HL-60/S4 treated with phorbol 12-myristate 13-acetate at 8.2 ng/mL for 4 days and 3 days (cell line): ENCODE measurements around the gene PPFIBP2.

Experiments
- in situ Hi-C: fragments of 300-500 bp; cut with MboI; formaldehyde crosslinking; loops from 2 replicates; pipeline ENCODE4 v1.15.0; 2022; ENCODE audit warnings: low sequenced_read_pairs

The PPFIBP2 gene

GRCh38 chr11:7575841-7576725, 62.3 kb downstream of the PPFIBP2 start:
- in situ Hi-C loops, result no loop called here

- in situ Hi-C loops, result no loop called here
Observed at GRCh38 chr11:7576726-7577290, 63.0 kb downstream of the PPFIBP2 start.

GRCh38 chr11:7577291-7578190, 63.7 kb downstream of the PPFIBP2 start:
- in situ Hi-C loops, result no loop called here

GRCh38 chr11:7578276-7578955, 64.6 kb downstream of the PPFIBP2 start:
- in situ Hi-C loops, result no loop called here

- in situ Hi-C loops, result no loop called here
Observed at GRCh38 chr11:7579361-7579791, 65.6 kb downstream of the PPFIBP2 start.

- in situ Hi-C loops, result no loop called here
Observed at GRCh38 chr11:7581021-7581590, 67.3 kb downstream of the PPFIBP2 start.

- in situ Hi-C loops, result no loop called here
Observed at GRCh38 chr11:7582338-7582985, 68.7 kb downstream of the PPFIBP2 start.

- in situ Hi-C loops, result no loop called here
Observed at GRCh38 chr11:7583248-7583647, 69.4 kb downstream of the PPFIBP2 start.

GRCh38 chr11:7584910-7585309, 71.1 kb downstream of the PPFIBP2 start:
- in situ Hi-C loops, result no loop called here

- in situ Hi-C loops, result no loop called here
Observed at GRCh38 chr11:7585816-7586215, 72.0 kb downstream of the PPFIBP2 start.

- in situ Hi-C loops, result no loop called here
Observed at GRCh38 chr11:7586376-7586775, 72.6 kb downstream of the PPFIBP2 start.

- in situ Hi-C loops, result no loop called here
Observed at GRCh38 chr11:7587712-7588111, 73.9 kb downstream of the PPFIBP2 start.

- in situ Hi-C loops, result no loop called here
Observed at GRCh38 chr11:7589861-7590260, 76.1 kb downstream of the PPFIBP2 start.

GRCh38 chr11:7590529-7590928, 76.7 kb downstream of the PPFIBP2 start:
- in situ Hi-C loops, result no loop called here

- in situ Hi-C loops, result no loop called here
Observed at GRCh38 chr11:7591107-7591894, 77.5 kb downstream of the PPFIBP2 start.

- in situ Hi-C loops, result no loop called here
Observed at GRCh38 chr11:7591987-7592386, 78.2 kb downstream of the PPFIBP2 start.

- in situ Hi-C loops, result no loop called here
Observed at GRCh38 chr11:7592711-7593110, 78.9 kb downstream of the PPFIBP2 start.

- in situ Hi-C loops, result no loop called here
Observed at GRCh38 chr11:7593481-7593880, 79.7 kb downstream of the PPFIBP2 start.
